ENCODE results near the gene CORO2B.

DNA sequence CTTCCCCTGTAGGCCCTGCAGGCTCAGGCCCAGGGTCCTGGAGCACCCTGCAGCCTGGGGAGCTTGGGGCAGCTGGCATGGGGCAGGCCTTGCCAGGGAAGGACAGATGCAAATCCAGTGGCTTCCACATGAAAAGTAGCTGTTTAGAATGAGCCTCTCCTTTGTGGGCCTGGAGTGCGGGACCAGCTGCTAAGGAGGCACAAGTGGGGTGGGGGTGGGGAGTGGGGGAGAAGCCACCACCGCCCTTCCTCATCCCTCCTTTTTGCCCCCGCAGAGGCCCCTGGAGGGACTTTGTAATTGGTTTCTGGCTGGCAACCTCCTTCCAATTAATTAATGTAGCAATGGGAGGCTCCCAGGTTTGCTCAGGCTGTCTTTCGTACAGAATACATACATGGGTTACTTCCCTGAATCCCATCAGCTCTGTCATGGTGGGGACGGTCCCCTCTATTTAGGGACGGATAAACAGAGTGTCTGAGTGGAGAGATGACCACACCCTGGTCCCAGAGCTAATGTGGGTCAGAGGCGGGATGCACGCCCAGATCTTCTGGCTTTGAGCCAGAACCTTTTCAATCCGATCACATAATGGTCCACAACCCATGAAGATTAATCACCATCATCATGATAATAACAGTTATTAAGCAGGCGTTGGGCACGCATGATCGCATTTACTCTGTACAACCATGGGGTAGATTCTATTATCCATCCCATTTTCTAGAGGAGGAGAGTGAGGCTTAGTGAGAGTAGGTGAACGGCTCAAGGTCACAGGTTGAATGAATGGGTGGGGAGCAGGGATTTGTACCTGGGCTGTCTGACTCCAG, 6.2 kb downstream of the CORO2B start:
- TF ChIP-seq NR2C2 (CRISPR knock-in tag; IDR thresholded peaks at IDR 0.05; ENCODE audit: borderline replicate concordance): no peak
- TF ChIP-seq POLR2AphosphoS5 (IDR thresholded peaks at IDR 0.05; ENCODE audit: low read depth, low read length): no peak
- TF ChIP-seq HNRNPL (IDR thresholded peaks at IDR 0.05; ENCODE audit: low read depth, low read length): no peak
- TF ChIP-seq, protein P1, sequence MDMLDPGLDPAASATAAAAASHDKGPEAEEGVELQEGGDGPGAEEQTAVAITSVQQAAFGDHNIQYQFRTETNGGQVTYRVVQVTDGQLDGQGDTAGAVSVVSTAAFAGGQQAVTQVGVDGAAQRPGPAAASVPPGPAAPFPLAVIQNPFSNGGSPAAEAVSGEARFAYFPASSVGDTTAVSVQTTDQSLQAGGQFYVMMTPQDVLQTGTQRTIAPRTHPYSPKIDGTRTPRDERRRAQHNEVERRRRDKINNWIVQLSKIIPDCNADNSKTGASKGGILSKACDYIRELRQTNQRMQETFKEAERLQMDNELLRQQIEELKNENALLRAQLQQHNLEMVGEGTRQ (IDR thresholded peaks at IDR 0.05; ENCODE audit: low read depth, low read length): no peak
- TF ChIP-seq, protein P1 (CRISPR knock-in tag; IDR thresholded peaks at IDR 0.05; ENCODE audit: borderline replicate concordance): no peak
- TF ChIP-seq KLF16 (CRISPR knock-in tag; IDR thresholded peaks at IDR 0.05): no peak

Data from HepG2 (cell line).